ENCODE results near the gene PHACTR2. TPM values are rescaled to one million over a fixed set of nuclear protein-coding genes. Genes with fewer than 3 reads are reported as not detected.

PHACTR2 gene
- total RNA-seq, 4 donors from 2014 or later = 71.0 to 127 (median 82.7) TPM

DNA sequence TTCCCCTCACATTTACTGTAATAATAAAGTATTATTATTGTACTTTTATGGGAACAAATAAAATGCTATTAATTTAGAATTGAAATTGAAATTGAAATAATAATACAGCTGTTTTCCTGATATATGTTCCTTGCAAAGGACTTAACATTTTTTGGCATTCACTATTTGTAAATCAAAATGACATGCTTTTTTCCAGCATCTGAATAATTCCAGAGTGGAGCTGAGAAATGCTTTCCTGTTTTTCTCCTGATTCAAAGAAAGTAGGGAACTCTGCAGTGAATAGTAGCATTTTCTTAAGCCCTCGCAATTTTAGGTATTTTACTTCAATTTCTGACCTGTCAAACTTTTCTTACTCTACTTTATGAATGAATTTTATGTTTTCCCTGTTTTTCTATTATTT lies 72.1 kb downstream of the PHACTR2 start:
- intact Hi-C loops (cut with DNase I) = loop anchor here (5.0 kb wide), 1 partner anchor 73 kb away; the partner anchor contains the start of gene PHACTR2
- 85% methylated on average over 1 of the region's 1 CpG for WGBS

DNA sequence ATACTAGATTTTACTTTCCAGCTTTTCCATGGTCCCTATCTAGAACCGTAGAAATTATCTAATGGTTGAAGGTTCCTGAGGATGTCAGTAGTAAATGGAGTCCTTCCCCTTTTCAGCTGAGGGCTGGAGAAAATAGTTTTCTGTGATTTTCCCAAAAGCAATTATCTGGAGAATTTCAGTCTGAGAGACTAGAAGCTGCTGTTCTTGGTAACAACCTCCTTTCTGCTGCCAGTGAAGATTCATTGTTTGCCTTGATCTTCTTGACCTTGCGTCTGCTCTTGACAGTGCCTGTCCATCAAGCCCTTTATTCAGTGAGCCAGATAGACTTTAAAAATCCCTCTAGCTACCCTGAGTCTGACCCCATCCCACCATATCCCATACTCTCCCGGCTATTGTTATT lies 73.1 kb downstream of the PHACTR2 start:
- Histone ChIP-seq H3K27me3 (no peaks in the 10 kb centered on the region), H3K36me3 (peaks cover 0 to 15% (median 4%) of the 10 kb centered on the region in 4 donors), H3K4me3 (no peak overlapping the region), H3K27ac (replicated peaks in 1 of 4) (no peak overlapping the region), H3K4me1 (peaks cover 8 to 17% (median 10%) of the 10 kb centered on the region in 4 donors), H3K9me3 (no peaks in the 10 kb centered on the region)
- no peak for DNase-seq (ENCODE audit: extremely low spot score)
- TF ChIP-seq POLR2A (IDR thresholded peaks at IDR 0.05; ENCODE audit: low read depth) (no peak), POLR2AphosphoS5 (IDR thresholded peaks at IDR 0.05) (no peak), EP300 (IDR thresholded peaks at IDR 0.05) (no peak)
- TF ChIP-seq, protein P1, sequence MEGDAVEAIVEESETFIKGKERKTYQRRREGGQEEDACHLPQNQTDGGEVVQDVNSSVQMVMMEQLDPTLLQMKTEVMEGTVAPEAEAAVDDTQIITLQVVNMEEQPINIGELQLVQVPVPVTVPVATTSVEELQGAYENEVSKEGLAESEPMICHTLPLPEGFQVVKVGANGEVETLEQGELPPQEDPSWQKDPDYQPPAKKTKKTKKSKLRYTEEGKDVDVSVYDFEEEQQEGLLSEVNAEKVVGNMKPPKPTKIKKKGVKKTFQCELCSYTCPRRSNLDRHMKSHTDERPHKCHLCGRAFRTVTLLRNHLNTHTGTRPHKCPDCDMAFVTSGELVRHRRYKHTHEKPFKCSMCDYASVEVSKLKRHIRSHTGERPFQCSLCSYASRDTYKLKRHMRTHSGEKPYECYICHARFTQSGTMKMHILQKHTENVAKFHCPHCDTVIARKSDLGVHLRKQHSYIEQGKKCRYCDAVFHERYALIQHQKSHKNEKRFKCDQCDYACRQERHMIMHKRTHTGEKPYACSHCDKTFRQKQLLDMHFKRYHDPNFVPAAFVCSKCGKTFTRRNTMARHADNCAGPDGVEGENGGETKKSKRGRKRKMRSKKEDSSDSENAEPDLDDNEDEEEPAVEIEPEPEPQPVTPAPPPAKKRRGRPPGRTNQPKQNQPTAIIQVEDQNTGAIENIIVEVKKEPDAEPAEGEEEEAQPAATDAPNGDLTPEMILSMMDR (IDR thresholded peaks at IDR 0.05) = no peak
- intact Hi-C loops (cut with DNase I) = no loop called here
- 76% methylated on average over 3 of the region's 3 CpGs for WGBS

More for the DNA sequence above, 72.1 kb downstream of the PHACTR2 start:
- Histone ChIP-seq H3K4me3 (no peak overlapping the region), H3K9me3 (no peaks in the 10 kb centered on the region), H3K27ac (replicated peaks in 1 of 4) (no peak overlapping the region), H3K36me3 (peaks cover 0 to 13% (median 0%) of the 10 kb centered on the region in 4 donors), H3K4me1 (peaks cover 18 to 27% (median 20%) of the 10 kb centered on the region in 4 donors), H3K27me3 (no peaks in the 10 kb centered on the region)
- TF ChIP-seq, protein P1 (IDR thresholded peaks at IDR 0.05) = no peak
- TF ChIP-seq EP300 (IDR thresholded peaks at IDR 0.05) (no peak), POLR2AphosphoS5 (IDR thresholded peaks at IDR 0.05) (no peak), POLR2A (IDR thresholded peaks at IDR 0.05; ENCODE audit: low read depth) (no peak)
- no peak for DNase-seq (ENCODE audit: extremely low spot score)

- 78% methylated on average over 2 of the region's 2 CpGs for WGBS
- H3K9me3 ChIP-seq = no peaks in the 10 kb centered on the region
These were observed 74.7 kb downstream of the PHACTR2 start for GRCh38 chr6:143752459-143752858.

GRCh38 chr6:143753678-143754077 lies 75.9 kb downstream of the PHACTR2 start:
- intact Hi-C loops (cut with DNase I) = no loop called here
- no peak for DNase-seq (ENCODE audit: extremely low spot score)
- Histone ChIP-seq H3K27me3 (no peaks in the 10 kb centered on the region), H3K27ac (replicated peaks in 1 of 4) (no peak overlapping the region), H3K4me1 (no peaks in the 10 kb centered on the region), H3K36me3 (peaks cover 0 to 21% (median 11%) of the 10 kb centered on the region in 4 donors), H3K4me3 (no peak overlapping the region), H3K9me3 (no peaks in the 10 kb centered on the region)
- 92% methylated on average over 4 of the region's 4 CpGs for WGBS
- TF ChIP-seq EP300 (IDR thresholded peaks at IDR 0.05) (no peak), POLR2A (IDR thresholded peaks at IDR 0.05; ENCODE audit: low read depth) (no peak), POLR2AphosphoS5 (IDR thresholded peaks at IDR 0.05) (no peak)
- TF ChIP-seq, protein P1 (IDR thresholded peaks at IDR 0.05) = no peak

More at GRCh38 chr6:143752459-143752858, 74.7 kb downstream of the PHACTR2 start:
- Histone ChIP-seq H3K27me3 (no peaks in the 10 kb centered on the region), H3K4me3 (no peak overlapping the region), H3K4me1 (peaks cover 0 to 2% (median 0%) of the 10 kb centered on the region in 4 donors), H3K27ac (replicated peaks in 1 of 4) (no peak overlapping the region), H3K36me3 (peaks cover 0 to 20% (median 8%) of the 10 kb centered on the region in 4 donors)
- intact Hi-C loops (cut with DNase I) = no loop called here
- no peak for DNase-seq (ENCODE audit: extremely low spot score)
- TF ChIP-seq, protein P1 (IDR thresholded peaks at IDR 0.05) = no peak
- TF ChIP-seq POLR2AphosphoS5 (IDR thresholded peaks at IDR 0.05) = no peak
- TF ChIP-seq EP300 (IDR thresholded peaks at IDR 0.05) = no peak
- no peak for TF ChIP-seq POLR2A (IDR thresholded peaks at IDR 0.05; ENCODE audit: low read depth)

GRCh38 chr6:143754204-143754603 lies 76.4 kb downstream of the PHACTR2 start:
- WGBS = 84% methylated on average over 4 of the region's 4 CpGs
- Histone ChIP-seq H3K9me3 (no peaks in the 10 kb centered on the region), H3K36me3 (peaks cover 0 to 21% (median 11%) of the 10 kb centered on the region in 4 donors), H3K4me1 (no peaks in the 10 kb centered on the region), H3K4me3 (no peak overlapping the region), H3K27me3 (no peaks in the 10 kb centered on the region), H3K27ac (replicated peaks in 1 of 4) (no peak overlapping the region)
- DNase-seq (ENCODE audit: extremely low spot score) = no peak
- no peak for TF ChIP-seq POLR2AphosphoS5 (IDR thresholded peaks at IDR 0.05)
- no peak for TF ChIP-seq EP300 (IDR thresholded peaks at IDR 0.05)
- TF ChIP-seq, protein P1 (IDR thresholded peaks at IDR 0.05) = no peak
- TF ChIP-seq POLR2A (IDR thresholded peaks at IDR 0.05; ENCODE audit: low read depth) = no peak
- intact Hi-C loops (cut with DNase I) = no loop called here

All from esophagus muscularis mucosa (tissue), 4 donors.